Tibial nerve (tissue), 4 donors: ENCODE measurements around the gene SPTSSB. TPM values are rescaled to one million over a fixed set of nuclear protein-coding genes. Genes with fewer than 3 reads are reported as not detected.

Experiments
- DNase-seq, 2 donors: peaks; one replicate each; pipeline ENCODE4 v3.0.0-alpha.2; 2019; ENCODE audit warnings: low spot score in 2 of 2
- H3K27ac ChIP-seq, 4 donors: fragments of 200-600 bp; sonication (generic) in 3 of 4; one replicate each; pipeline ENCODE4 v1.5.1; 2017 to 2019; ENCODE audit warnings: mild to moderate bottlenecking in 1 of 4
- H3K27me3 ChIP-seq, 2 donors: fragments of 200-600 bp; sonication (generic) in 1 of 2; one replicate each; pipeline versions ENCODE4 v1.5.1 to v1.6.0; 2017 to 2019
- H3K36me3 ChIP-seq, 3 donors: fragments of 200-600 bp; sonication (generic); one replicate each; pipeline ENCODE4 v1.5.1; 2018 to 2019
- H3K4me1 ChIP-seq, 4 donors: fragments of 200-600 bp; sonication (generic) in 3 of 4; one replicate each; pipeline ENCODE4 v1.5.1; 2017 to 2019
- H3K4me3 ChIP-seq, 4 donors: fragments of 200-600 bp; sonication (generic) in 3 of 4; one replicate each; pipeline ENCODE4 v1.5.1; 2017 to 2019; ENCODE audit warnings: mild to moderate bottlenecking in 1 of 4, moderate library complexity in 1 of 4
- H3K9me3 ChIP-seq, 4 donors: fragments of 200-600 bp; sonication (generic) in 3 of 4; one replicate each; pipeline ENCODE4 v1.5.1; 2017 to 2019
- EP300 ChIP-seq, 2 donors: sonication (generic); formaldehyde crosslinking; IDR thresholded peaks; one replicate each; pipeline ENCODE4 v1.6.1; 2017; ENCODE audit warnings: antibody characterized with exemption in 2 of 2, mild to moderate bottlenecking in 1 of 2
- POLR2A ChIP-seq, 2 donors: fragments of 450-650 bp; IDR thresholded peaks; one replicate each; pipeline ENCODE4 v1.6.1; 2017; ENCODE audit warnings: antibody characterized with exemption in 2 of 2, mild to moderate bottlenecking in 2 of 2, moderate library complexity in 2 of 2
- WGBS, 2 donors: methylation state at CpG; one replicate each; pipeline ENCODE4 v1.1.5; 2018; 5-methylcytosine and 5-hydroxymethylcytosine counted together
- total RNA-seq, 4 donors: library from RNA; depleted of rRNA; stranded (reverse); fragments of >200 nt; gene quantifications; one replicate each; pipeline ENCODE4 v1.1.0, GENCODE V29; 2016
- TF ChIP-seq, protein P1 (sequence below), 5 experiments: fragments of 200-600 bp in 3 of 5; fragments of 450-650 bp in 2 of 5; sonication (generic) in 3 of 5; IDR thresholded peaks; one replicate each; pipeline ENCODE4 v1.5.1; 2016 to 2019; ENCODE audit warnings: antibody characterized with exemption in 5 of 5, mild to moderate bottlenecking in 3 of 5, moderate library complexity in 2 of 5

SPTSSB gene
- total RNA-seq, 4 donors from 2014 or later, result 0.63 TPM; not detected in 3

DNA sequence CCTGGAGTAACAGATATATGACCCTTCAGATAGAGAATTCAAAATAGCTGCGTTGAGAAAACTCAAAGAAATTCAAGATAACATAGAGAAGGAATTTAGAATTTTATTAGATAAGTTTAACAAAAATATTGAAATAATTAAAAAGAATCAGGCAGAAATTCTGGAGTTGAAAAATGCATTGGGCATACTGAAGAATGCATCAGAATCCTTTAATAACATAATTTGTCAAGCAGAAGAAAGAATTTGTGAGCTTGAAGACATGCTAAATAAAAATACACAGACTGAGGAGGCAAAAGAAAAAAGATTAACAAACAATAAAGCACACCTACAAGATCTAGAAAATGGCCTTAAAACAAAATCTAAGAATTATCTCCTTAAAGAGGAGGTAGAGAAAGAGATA lies 50.5 kb downstream of the SPTSSB start:
- no peak overlapping the region for H3K27ac ChIP-seq
- no peaks in the 10 kb centered on the region for H3K4me1 ChIP-seq
- H3K27me3 ChIP-seq, result no peaks in the 10 kb centered on the region
- DNase-seq, result no peak
- peaks cover 0 to 23% (median 2%) of the 10 kb centered on the region in 4 donors for H3K9me3 ChIP-seq
- WGBS, 2 donors, result 95 to 100% methylated on average over 1 of the region's 1 CpG
- H3K4me3 ChIP-seq, result no peak overlapping the region
- TF ChIP-seq POLR2A (IDR thresholded peaks at IDR 0.05) (no peak), EP300 (IDR thresholded peaks at IDR 0.05) (no peak)
- TF ChIP-seq, protein P1, sequence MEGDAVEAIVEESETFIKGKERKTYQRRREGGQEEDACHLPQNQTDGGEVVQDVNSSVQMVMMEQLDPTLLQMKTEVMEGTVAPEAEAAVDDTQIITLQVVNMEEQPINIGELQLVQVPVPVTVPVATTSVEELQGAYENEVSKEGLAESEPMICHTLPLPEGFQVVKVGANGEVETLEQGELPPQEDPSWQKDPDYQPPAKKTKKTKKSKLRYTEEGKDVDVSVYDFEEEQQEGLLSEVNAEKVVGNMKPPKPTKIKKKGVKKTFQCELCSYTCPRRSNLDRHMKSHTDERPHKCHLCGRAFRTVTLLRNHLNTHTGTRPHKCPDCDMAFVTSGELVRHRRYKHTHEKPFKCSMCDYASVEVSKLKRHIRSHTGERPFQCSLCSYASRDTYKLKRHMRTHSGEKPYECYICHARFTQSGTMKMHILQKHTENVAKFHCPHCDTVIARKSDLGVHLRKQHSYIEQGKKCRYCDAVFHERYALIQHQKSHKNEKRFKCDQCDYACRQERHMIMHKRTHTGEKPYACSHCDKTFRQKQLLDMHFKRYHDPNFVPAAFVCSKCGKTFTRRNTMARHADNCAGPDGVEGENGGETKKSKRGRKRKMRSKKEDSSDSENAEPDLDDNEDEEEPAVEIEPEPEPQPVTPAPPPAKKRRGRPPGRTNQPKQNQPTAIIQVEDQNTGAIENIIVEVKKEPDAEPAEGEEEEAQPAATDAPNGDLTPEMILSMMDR (IDR thresholded peaks at IDR 0.05), result no peak
- H3K36me3 ChIP-seq, result no peaks in the 10 kb centered on the region

DNA sequence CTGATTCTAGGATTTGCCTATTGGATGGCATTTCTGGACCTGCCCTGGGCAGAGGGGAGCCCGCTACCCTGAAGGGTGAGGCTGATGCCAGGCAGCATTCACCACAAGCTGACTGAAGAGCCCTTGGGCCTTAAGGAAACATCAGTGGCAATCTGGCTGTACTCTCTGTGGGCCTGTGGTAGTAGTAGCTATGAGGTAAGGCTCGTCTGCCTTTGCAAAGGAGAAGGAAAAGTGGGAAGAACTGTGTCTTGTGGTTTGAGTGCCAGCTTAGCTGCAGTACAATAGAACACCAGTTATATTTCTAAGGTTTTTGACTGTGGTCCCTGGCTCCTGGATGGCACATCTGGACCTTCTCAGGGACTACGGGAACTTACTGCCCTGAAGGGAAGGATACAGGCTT lies 51.5 kb downstream of the SPTSSB start:
- TF ChIP-seq, protein P1 (IDR thresholded peaks at IDR 0.05), result no peak
- no peak for TF ChIP-seq POLR2A (IDR thresholded peaks at IDR 0.05)
- no peak for TF ChIP-seq EP300 (IDR thresholded peaks at IDR 0.05)
- Histone ChIP-seq H3K27me3 (no peaks in the 10 kb centered on the region), H3K36me3 (no peaks in the 10 kb centered on the region), H3K4me1 (no peaks in the 10 kb centered on the region), H3K9me3 (peaks cover 0 to 23% (median 2%) of the 10 kb centered on the region in 4 donors), H3K4me3 (no peak overlapping the region), H3K27ac (no peak overlapping the region)
- WGBS, 2 donors, result 85 to 89% methylated on average over 3 of the region's 3 CpGs
- DNase-seq, result no peak

DNA sequence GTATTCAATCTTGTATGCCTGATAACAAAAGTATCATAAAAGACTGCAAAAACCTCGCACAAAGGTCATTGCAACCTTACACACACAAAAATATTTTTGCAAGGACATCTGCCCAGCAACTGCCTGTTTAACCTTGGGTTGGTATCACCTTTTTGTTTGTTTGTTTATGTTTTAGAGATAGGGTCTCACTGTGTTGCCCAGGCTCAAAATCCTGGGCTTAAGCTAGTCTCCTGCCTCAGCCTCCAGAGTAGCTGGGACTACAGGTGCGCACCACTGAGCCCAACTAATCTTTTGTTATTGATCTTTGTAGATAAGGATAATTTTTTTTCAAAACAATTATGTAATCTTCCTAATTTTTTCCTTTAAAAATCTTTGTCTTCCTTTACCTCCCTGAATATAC lies 54.2 kb downstream of the SPTSSB start:
- no peaks in the 10 kb centered on the region for H3K36me3 ChIP-seq
- H3K27me3 ChIP-seq, result no peaks in the 10 kb centered on the region
- DNase-seq, result no peak
- H3K4me1 ChIP-seq, result no peaks in the 10 kb centered on the region
- peaks cover 0 to 22% (median 2%) of the 10 kb centered on the region in 4 donors for H3K9me3 ChIP-seq
- H3K27ac ChIP-seq, result no peak overlapping the region
- WGBS, 2 donors, result 81 to 86% methylated on average over 2 of the region's 2 CpGs
- no peak overlapping the region for H3K4me3 ChIP-seq
- TF ChIP-seq EP300 (IDR thresholded peaks at IDR 0.05) (no peak), POLR2A (IDR thresholded peaks at IDR 0.05) (no peak)
- TF ChIP-seq, protein P1 (IDR thresholded peaks at IDR 0.05), result no peak

DNA sequence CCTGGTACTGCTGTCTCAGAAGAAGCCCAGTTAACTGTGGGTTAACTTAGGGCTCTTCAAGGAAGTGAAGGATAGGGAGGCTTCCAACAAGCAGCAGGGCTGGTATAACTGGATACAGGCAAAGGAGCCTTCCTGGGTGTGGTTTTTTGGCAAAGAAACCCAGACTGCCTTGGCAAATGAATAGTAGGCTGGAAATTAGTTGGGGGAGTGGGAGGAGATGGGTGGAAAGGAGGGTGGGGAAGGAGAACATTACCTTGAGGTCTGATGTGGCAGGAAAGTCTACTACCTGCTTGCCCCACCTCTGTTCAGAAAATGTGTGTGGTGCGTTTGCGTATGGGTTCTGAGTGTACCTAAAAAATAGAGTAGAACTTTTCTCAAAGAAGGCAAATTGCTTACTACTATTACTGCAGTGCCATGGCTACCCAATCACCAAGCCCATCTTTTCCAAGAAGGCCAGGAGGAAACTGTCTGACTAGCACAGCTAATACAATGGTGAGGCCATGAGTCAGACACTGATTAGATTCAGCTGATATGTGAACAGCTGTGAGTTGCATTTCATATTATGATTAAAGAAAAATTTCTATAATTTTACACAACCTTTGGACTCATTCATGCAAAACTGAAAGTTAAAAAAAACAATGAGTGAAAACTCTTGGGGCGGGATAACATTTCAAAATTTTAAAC lies 55.2 kb downstream of the SPTSSB start:
- no peak overlapping the region for H3K4me3 ChIP-seq
- peaks cover 0 to 13% (median 2%) of the 10 kb centered on the region in 4 donors for H3K9me3 ChIP-seq
- no peaks in the 10 kb centered on the region for H3K36me3 ChIP-seq
- H3K27ac ChIP-seq, result no peak overlapping the region
- no peak for DNase-seq
- WGBS, 2 donors, result 83 to 86% methylated on average over 3 of the region's 3 CpGs
- H3K4me1 ChIP-seq, result no peaks in the 10 kb centered on the region
- no peaks in the 10 kb centered on the region for H3K27me3 ChIP-seq
- TF ChIP-seq EP300 (IDR thresholded peaks at IDR 0.05) (no peak), POLR2A (IDR thresholded peaks at IDR 0.05) (no peak)

DNA sequence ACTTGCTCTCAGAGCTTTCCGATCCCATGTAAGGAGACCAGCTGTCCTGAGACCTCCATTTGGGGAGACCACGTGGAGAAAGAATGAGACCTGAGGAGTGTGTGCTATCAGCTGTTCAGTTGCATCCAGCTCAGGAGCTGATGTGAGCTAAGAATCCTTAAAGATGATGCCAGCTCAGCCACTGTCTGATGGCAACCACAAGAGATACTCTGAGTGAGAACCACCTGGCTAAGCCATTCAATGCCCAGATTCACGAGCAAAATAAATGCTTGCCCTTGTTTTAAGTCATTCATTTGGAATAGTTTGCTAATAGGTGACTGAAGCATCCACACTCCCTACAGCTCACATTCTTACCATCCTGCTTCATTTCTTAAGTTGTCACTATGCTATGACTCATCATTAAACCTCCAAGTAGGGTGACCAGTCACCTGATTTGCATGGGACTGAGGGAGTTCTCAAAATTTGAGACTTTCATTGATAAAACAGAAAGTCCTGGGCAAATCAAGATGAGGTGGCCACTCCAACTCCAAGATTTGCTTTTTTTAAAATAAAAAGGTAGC lies 56.4 kb downstream of the SPTSSB start:
- Histone ChIP-seq H3K9me3 (peaks cover 0 to 2% (median 0%) of the 10 kb centered on the region in 4 donors), H3K36me3 (no peaks in the 10 kb centered on the region), H3K4me1 (no peaks in the 10 kb centered on the region), H3K27ac (no peak overlapping the region), H3K4me3 (no peak overlapping the region), H3K27me3 (no peaks in the 10 kb centered on the region)
- 75 to 96% methylated on average over 3 of the region's 3 CpGs for WGBS, 2 donors
- no peak for DNase-seq
- no peak for TF ChIP-seq EP300 (IDR thresholded peaks at IDR 0.05)
- TF ChIP-seq, protein P1 (IDR thresholded peaks at IDR 0.05), result no peak
- TF ChIP-seq POLR2A (IDR thresholded peaks at IDR 0.05), result no peak
